Uterus (tissue), 4 donors: ENCODE data around the gene WDR27. TPM values are rescaled to one million over a fixed set of nuclear protein-coding genes. Genes with fewer than 3 reads are reported as not detected.
A peak's percentile ranks its signal among the peaks of the same experiment; 100 is the strongest.

Experiments used
- DNase-seq, 2 donors: peaks; one replicate each; pipeline ENCODE4 v3.0.0-alpha.2; 2019 to 2020
- H3K27ac ChIP-seq, 2 donors: fragments of 200-600 bp; sonication (generic); 1 replicate in 1 of 2; 2 replicates in 1 of 2; pipeline ENCODE4 v1.5.1; 2016 to 2018
- H3K27me3 ChIP-seq, 2 donors: fragments of 200-600 bp; sonication (generic); one replicate each; pipeline ENCODE4 v1.5.1; 2018 to 2019; ENCODE audit warnings: control low read depth in 1 of 2
- H3K36me3 ChIP-seq, 2 donors: fragments of 200-600 bp; sonication (generic); one replicate each; pipeline ENCODE4 v1.5.1; 2019; ENCODE audit warnings: control low read depth in 1 of 2
- H3K4me1 ChIP-seq, 2 donors: fragments of 200-600 bp; sonication (generic); one replicate each; pipeline ENCODE4 v1.5.1; 2018 to 2019; ENCODE audit warnings: control low read depth in 1 of 2
- H3K4me3 ChIP-seq, 2 donors: fragments of 200-600 bp; sonication (generic); 1 replicate in 1 of 2; 2 replicates in 1 of 2; pipeline ENCODE4 v1.5.1; 2018 to 2019; ENCODE audit warnings: mild to moderate bottlenecking in 1 of 2
- H3K9me3 ChIP-seq, 2 donors: fragments of 200-600 bp; sonication (generic); one replicate each; pipeline ENCODE4 v1.5.1; 2019; ENCODE audit warnings: control low read depth in 1 of 2
- CTCF ChIP-seq, 4 experiments: fragments of 200-600 bp in 2 of 4; fragments of 450-650 bp in 2 of 4; sonication (generic) in 2 of 4; IDR thresholded peaks; one replicate each; pipeline ENCODE4 v1.5.1; 2016 to 2019; ENCODE audit warnings: antibody characterized with exemption in 4 of 4, mild to moderate bottlenecking in 2 of 4, moderate library complexity in 1 of 4
- POLR2A ChIP-seq, 2 donors: fragments of 450-650 bp; IDR thresholded peaks; one replicate each; pipeline ENCODE4 v1.6.1; 2016; ENCODE audit warnings: antibody characterized with exemption in 2 of 2, mild to moderate bottlenecking in 1 of 2, moderate library complexity in 1 of 2
- intact Hi-C: fragments of 100-400 bp; cut with DNase I; formaldehyde crosslinking; loops from one replicate; pipeline ENCODE4 v1.15.1; 2023; ENCODE audit warnings: low total_unique reads
- total RNA-seq, 4 donors: library from RNA; depleted of rRNA in 3 of 4; stranded (reverse); fragments of >200 nt in 3 of 4; gene quantifications; one replicate each; pipeline versions ENCODE4 v1.1.0 to v1.2.4, GENCODE V29; 2014 to 2023
- donor health status: DM: yes; HTN: yes; CAD: no.

The WDR27 gene
- total RNA-seq, 4 donors from 2014 or later, result 41.8 to 69.7 (median 59.7) TPM

DNA sequence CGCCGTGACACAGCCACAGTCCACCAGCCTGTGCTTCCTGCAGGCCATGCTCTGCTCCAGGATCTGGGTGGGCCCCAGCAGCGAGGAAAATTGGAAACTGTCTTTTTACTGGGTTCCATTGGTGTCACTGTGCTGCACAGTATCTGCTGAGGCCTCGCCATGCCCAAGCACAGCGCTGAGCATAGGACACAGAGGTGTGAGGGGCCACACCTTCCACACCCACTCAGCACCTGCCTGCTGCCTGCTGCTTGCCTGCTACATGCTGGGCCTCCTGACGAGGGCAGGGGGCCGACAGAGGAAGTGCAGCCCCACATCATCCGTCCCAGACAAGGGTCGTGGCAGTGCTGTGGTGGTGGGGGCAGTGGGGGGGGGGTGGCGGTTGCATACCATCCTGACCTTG lies 275.2 kb downstream of the WDR27 start:
- Histone ChIP-seq H3K9me3 (peaks cover 0 to 8% of the 10 kb centered on the region in 2 donors), H3K27ac (peak overlapping the region; percentile 89 to 94), H3K4me3 (no peak overlapping the region), H3K4me1 (no peaks in the 10 kb centered on the region), H3K27me3 (no peaks in the 10 kb centered on the region), H3K36me3 (no peaks in the 10 kb centered on the region)
- no peak for DNase-seq
- intact Hi-C loops, result no loop called here
- TF ChIP-seq POLR2A (IDR thresholded peaks at IDR 0.05), result no peak
- no peak for TF ChIP-seq CTCF (IDR thresholded peaks at IDR 0.05)

DNA sequence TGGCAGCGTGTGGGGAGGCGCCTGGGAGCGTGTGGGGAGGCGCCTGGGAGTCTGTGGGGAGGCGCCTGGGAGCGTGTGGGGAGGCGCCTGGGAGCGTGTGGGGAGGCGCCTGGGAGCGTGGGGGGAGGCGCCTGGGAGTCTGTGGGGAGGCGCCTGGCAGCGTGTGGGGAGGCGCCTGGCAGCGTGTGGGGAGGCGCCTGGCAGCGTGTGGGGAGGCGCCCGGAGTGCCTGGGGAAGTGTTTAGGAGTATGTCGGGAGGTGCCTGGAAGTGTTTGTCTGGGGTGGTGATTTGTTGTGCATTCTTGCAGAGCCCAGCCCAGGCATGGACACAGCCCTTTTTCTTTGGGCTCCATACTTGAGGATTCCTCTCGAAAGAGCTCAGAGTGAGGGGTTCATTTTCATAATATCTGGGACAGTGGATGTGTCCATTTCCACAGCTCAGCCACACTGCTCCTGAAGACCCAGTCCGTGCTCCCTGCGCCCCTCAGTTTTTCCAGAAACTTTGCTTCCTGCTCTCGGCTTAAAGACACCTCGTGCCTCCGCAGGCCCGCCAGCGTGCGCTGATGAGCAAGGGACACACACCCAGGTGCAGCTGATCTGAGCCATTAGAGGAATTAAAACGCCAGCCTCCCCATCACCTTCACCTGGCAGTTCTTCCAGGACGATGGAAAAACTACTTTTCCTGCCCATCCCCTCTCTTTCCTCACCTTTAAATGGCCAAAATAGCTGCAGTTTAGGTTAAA lies 276.0 kb downstream of the WDR27 start:
- Histone ChIP-seq H3K36me3 (no peaks in the 10 kb centered on the region), H3K9me3 (peaks cover 0 to 1% of the 10 kb centered on the region in 2 donors), H3K4me3 (no peak overlapping the region), H3K27me3 (no peaks in the 10 kb centered on the region), H3K27ac (peak overlapping the region in 1 of 2 donors; percentile 94), H3K4me1 (no peaks in the 10 kb centered on the region)
- no peak for DNase-seq
- intact Hi-C loops, result no loop called here
- TF ChIP-seq CTCF (IDR thresholded peaks at IDR 0.05), result no peak
- TF ChIP-seq POLR2A (IDR thresholded peaks at IDR 0.05), result no peak

- H3K27ac ChIP-seq, result no peak overlapping the region
- intact Hi-C loops, result no loop called here
- TF ChIP-seq CTCF (IDR thresholded peaks at IDR 0.05) (no peak), POLR2A (IDR thresholded peaks at IDR 0.05) (no peak)
These were observed 277.0 kb downstream of the WDR27 start for GRCh38 chr6:169424821-169425240.

DNA sequence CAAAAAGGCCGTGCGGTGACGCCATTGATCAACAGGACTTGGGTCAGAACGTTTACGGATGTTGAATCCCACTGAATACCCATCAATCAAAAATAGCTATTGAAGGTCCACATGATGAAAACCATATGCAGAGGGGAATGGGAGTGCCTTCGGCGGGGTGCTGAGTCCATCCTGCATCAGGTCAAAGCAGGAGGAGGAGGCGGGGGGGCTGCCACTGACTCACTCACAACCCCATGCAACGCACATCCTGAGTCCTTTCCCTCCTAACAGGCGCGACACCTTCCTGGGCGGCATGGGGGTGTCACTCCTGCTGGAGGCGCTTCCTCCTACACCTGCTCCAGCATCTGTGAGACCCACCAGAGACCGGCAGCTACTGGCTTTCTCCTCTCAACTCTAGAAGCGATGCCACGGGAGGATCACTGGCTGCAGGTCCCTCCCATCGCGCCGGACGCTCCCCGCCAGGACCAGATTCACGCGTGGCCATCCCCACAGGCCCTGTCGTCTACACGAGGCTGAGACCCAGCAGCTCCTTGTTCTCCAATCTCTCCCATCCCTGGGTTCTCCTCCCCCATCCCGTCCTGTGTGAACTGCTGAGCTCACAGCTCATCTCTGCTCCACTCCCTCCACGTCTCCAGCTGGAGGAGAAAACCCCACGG lies 277.6 kb downstream of the WDR27 start:
- Histone ChIP-seq H3K4me3 (no peak overlapping the region), H3K36me3 (no peaks in the 10 kb centered on the region), H3K9me3 (no peaks in the 10 kb centered on the region), H3K27me3 (no peaks in the 10 kb centered on the region), H3K4me1 (no peaks in the 10 kb centered on the region), H3K27ac (no peak overlapping the region)
- TF ChIP-seq CTCF (IDR thresholded peaks at IDR 0.05) (no peak), POLR2A (IDR thresholded peaks at IDR 0.05) (no peak)
- intact Hi-C loops, result no loop called here
- DNase-seq, result no peak

More at GRCh38 chr6:169424821-169425240, 277.0 kb downstream of the WDR27 start:
- Histone ChIP-seq H3K4me3 (no peak overlapping the region), H3K4me1 (no peaks in the 10 kb centered on the region), H3K36me3 (no peaks in the 10 kb centered on the region), H3K27me3 (no peaks in the 10 kb centered on the region), H3K9me3 (no peaks in the 10 kb centered on the region)
- DNase-seq, result no peak

DNA sequence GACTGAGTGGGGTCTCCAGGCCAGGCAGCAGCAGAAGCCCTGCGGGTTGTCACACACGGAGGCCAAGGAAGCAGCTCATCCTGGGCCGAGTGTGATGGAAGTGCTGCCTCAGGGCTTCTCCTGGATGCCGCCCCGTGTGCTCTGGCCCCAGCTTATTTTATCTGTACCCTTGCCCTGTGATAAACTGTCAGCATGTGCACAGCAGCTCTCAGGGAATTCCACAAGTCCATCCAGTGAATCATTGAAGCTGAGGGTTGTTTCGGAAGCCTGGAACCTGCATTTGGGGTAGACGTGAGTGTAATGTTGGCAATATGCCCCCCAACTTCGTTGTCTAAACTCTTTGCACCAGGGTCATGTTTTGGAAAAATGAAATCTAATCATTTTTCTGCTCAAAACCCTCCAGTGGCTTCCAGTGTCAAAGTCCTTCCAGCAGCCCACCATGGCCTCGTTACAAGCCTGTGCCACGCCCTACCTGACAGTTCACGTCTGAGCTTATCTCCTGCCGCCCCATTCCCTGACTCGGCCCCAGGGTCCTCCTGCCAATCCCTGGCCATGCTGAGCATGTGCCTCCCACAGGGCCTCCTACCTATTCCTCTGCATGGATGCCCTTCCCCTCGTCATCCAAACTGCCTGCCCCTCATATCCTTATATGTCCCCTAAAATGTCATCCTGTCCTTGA lies 280.1 kb downstream of the WDR27 start:
- H3K9me3 ChIP-seq, result no peaks in the 10 kb centered on the region
- no peak for DNase-seq
- no peaks in the 10 kb centered on the region for H3K4me1 ChIP-seq
- no peak overlapping the region for H3K4me3 ChIP-seq
- intact Hi-C loops, result no loop called here
- no peaks in the 10 kb centered on the region for H3K27me3 ChIP-seq
- H3K36me3 ChIP-seq, result no peaks in the 10 kb centered on the region
- H3K27ac ChIP-seq, result no peak overlapping the region
- no peak for TF ChIP-seq POLR2A (IDR thresholded peaks at IDR 0.05)
- no peak for TF ChIP-seq CTCF (IDR thresholded peaks at IDR 0.05)
